MM.1S (cell line): ENCODE measurements around the gene VGLL2.
A peak's percentile ranks its signal among the peaks of the same experiment; 100 is the strongest.

Experiments used
- DNase-seq: peaks from one replicate; pipeline ENCODE4 v3.0.0-alpha.2; 2015
- H2AFZ ChIP-seq: fragments of 300-600 bp; sonication (generic); 2 replicates; pipeline ENCODE4 v1.6.0; 2016; ENCODE audit warnings: antibody characterized with exemption, low read length
- H3F3A ChIP-seq: fragments of 300-600 bp; sonication (generic); 2 replicates; pipeline ENCODE4 v1.6.1; 2016; ENCODE audit warnings: mild to moderate bottlenecking, antibody characterized with exemption, low read length, moderate library complexity, mixed read lengths; ENCODE audit not compliant: insufficient read depth
- H3K27ac ChIP-seq: fragments of 300-600 bp; sonication (generic); 2 replicates; pipeline ENCODE4 v1.5.1; 2016; ENCODE audit warnings: mild to moderate bottlenecking, low read length
- H3K27me3 ChIP-seq: fragments of 300-600 bp; sonication (generic); replicated peaks from 2 replicates; pipeline ENCODE4 v1.6.0; 2016; ENCODE audit warnings: low read length; ENCODE audit not compliant: insufficient read depth
- H3K36me3 ChIP-seq: fragments of 300-600 bp; sonication (generic); replicated peaks from 2 replicates; pipeline ENCODE4 v1.6.1; 2016; ENCODE audit warnings: mild to moderate bottlenecking, low read length, mixed read lengths; ENCODE audit not compliant: insufficient read depth
- H3K4me1 ChIP-seq: fragments of 300-600 bp; sonication (generic); 2 replicates; pipeline ENCODE4 v1.6.1; 2016; ENCODE audit warnings: low read length, mixed read lengths
- H3K4me2 ChIP-seq: fragments of 300-600 bp; sonication (generic); 2 replicates; pipeline ENCODE4 v1.6.0; 2016; ENCODE audit warnings: low read depth, low read length
- H3K4me3 ChIP-seq: fragments of 300-600 bp; sonication (generic); 2 replicates; pipeline ENCODE4 v1.5.1; 2016; ENCODE audit warnings: low read length, mixed read lengths
- H3K79me2 ChIP-seq: fragments of 300-600 bp; sonication (generic); 2 replicates; pipeline ENCODE4 v1.6.1; 2016; ENCODE audit warnings: mixed run types, low read length, mixed read lengths
- H3K9ac ChIP-seq: fragments of 300-600 bp; sonication (generic); 2 replicates; pipeline ENCODE4 v1.6.1; 2016; ENCODE audit warnings: low read length, mixed read lengths
- H3K9me2 ChIP-seq: fragments of 300-600 bp; sonication (generic); replicated peaks from 2 replicates; pipeline ENCODE4 v1.6.1; 2016; ENCODE audit warnings: mild to moderate bottlenecking, low read length, mixed read lengths; ENCODE audit not compliant: insufficient read depth
- H3K9me3 ChIP-seq: fragments of 300-600 bp; sonication (generic); replicated peaks from 2 replicates; pipeline ENCODE4 v1.6.1; 2016; ENCODE audit warnings: mild to moderate bottlenecking, low read length, mixed read lengths; ENCODE audit not compliant: insufficient read depth
- H4K20me1 ChIP-seq: fragments of 300-600 bp; sonication (generic); 2 replicates; pipeline ENCODE4 v1.6.1; 2016; ENCODE audit warnings: mild to moderate bottlenecking, low read length, moderate library complexity, mixed read lengths; ENCODE audit not compliant: insufficient read depth
- CTCF ChIP-seq: fragments of 300-600 bp; sonication (generic); IDR thresholded peaks from 2 replicates; pipeline ENCODE4 v1.5.1; 2016; ENCODE audit warnings: antibody characterized with exemption, low read length, mixed read lengths
- EZH2 ChIP-seq: fragments of 300-600 bp; sonication (generic); optimal IDR thresholded peaks from 2 replicates; pipeline ENCODE3; 2017; ENCODE audit warnings: low read depth, mild to moderate bottlenecking, antibody characterized with exemption, low read length, mixed read lengths
- EZH2phosphoT487 ChIP-seq: fragments of 300-600 bp; sonication (generic); IDR thresholded peaks from 2 replicates; pipeline ENCODE4 v1.6.1; 2018; ENCODE audit warnings: antibody characterized with exemption, low read length

Gene VGLL2

GRCh38 chr6:117304446-117304845 lies 39.1 kb downstream of the VGLL2 start:
- Histone ChIP-seq H3K4me2 (peak overlapping the region; percentile 21; the same call in 1 of the 2 replicates), H3K27ac (no peak overlapping the region), H4K20me1 (no peaks in the 10 kb centered on the region), H3K36me3 (no peaks in the 10 kb centered on the region), H3K4me1 (peaks cover 15% of the 10 kb centered on the region), H3K27me3 (no peaks in the 10 kb centered on the region), H3K4me3 (no peak overlapping the region), H3K9me3 (no peaks in the 10 kb centered on the region), H3K9ac (no peak overlapping the region), H3K9me2 (no peaks in the 10 kb centered on the region), H3F3A (no peaks in the 10 kb centered on the region), H2AFZ (no peak overlapping the region), H3K79me2 (no peaks in the 10 kb centered on the region)
- TF ChIP-seq EZH2: no peak
- TF ChIP-seq CTCF: no peak
- no peak for TF ChIP-seq EZH2phosphoT487
- DNase-seq: peak; percentile 42

GRCh38 chr6:117306227-117306790 lies 41.0 kb downstream of the VGLL2 start:
- Histone ChIP-seq H3K4me3 (no peak overlapping the region), H3K79me2 (no peaks in the 10 kb centered on the region), H4K20me1 (no peaks in the 10 kb centered on the region), H3K4me1 (peaks cover 15% of the 10 kb centered on the region), H3F3A (no peaks in the 10 kb centered on the region), H3K9me3 (no peaks in the 10 kb centered on the region), H3K36me3 (no peaks in the 10 kb centered on the region), H3K4me2 (no peak overlapping the region), H3K9ac (no peak overlapping the region), H3K27me3 (no peaks in the 10 kb centered on the region), H3K27ac (no peak overlapping the region), H3K9me2 (no peaks in the 10 kb centered on the region), H2AFZ (no peak overlapping the region)
- DNase-seq: no peak
- TF ChIP-seq EZH2 (no peak), EZH2phosphoT487 (no peak), CTCF (no peak)

- Histone ChIP-seq H3K27ac (no peak overlapping the region), H3K36me3 (no peaks in the 10 kb centered on the region), H3K9me3 (no peaks in the 10 kb centered on the region), H3K9ac (no peak overlapping the region), H3F3A (no peaks in the 10 kb centered on the region), H3K9me2 (no peaks in the 10 kb centered on the region), H4K20me1 (no peaks in the 10 kb centered on the region), H3K79me2 (no peaks in the 10 kb centered on the region), H3K27me3 (no peaks in the 10 kb centered on the region), H3K4me1 (peaks cover 15% of the 10 kb centered on the region), H3K4me2 (no peak overlapping the region), H3K4me3 (no peak overlapping the region), H2AFZ (no peak overlapping the region)
- no peak for DNase-seq
- TF ChIP-seq EZH2phosphoT487: no peak
- no peak for TF ChIP-seq CTCF
- no peak for TF ChIP-seq EZH2
Observed at GRCh38 chr6:117307655-117308054, 42.3 kb downstream of the VGLL2 start.
